ENCODE measurements around the gene PRIM2. TPM values are rescaled to one million over a fixed set of nuclear protein-coding genes. Genes with fewer than 3 reads are reported as not detected.

The PRIM2 gene
- total and polyA plus RNA-seq, 9 of the 15 experiments (the other 6 are each of a cell fraction or from before 2014, with no cell fraction given), result 19.8 to 57.5 (median 33.4) TPM

DNA sequence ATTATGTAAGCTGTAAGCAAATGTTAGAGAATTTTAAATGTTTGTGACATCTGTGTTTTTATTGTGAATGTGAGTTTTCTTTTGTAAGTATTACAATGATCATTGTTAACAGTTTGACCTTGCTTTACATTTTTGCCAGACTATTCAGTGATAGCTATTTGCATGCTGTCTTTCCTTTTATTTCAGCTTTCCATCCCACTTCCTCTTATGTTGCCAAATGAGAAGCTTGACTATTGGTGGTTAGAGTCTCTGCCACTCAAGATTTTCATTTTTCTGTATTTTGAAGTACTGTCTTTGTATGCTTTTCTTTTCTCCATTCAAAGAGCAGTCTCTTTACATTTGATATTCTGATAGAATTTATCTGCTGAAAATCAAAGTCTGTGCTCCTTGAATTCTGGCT lies 104.1 kb downstream of the PRIM2 start:
- intact Hi-C loops (cut with micrococcal nuclease), result no loop called here
- Histone ChIP-seq H3K36me3 (ENCODE audit: control insufficient read depth, insufficient read depth, low read length) (no peaks in the 10 kb centered on the region), H3K4me2 (ENCODE audit: insufficient read depth, low read length) (no peak overlapping the region), H3K27ac (ENCODE audit: extremely low read depth, low read depth, low read length) (no peak overlapping the region), H3K9ac (ENCODE audit: insufficient read depth in 1 of 2, low read depth in 2 of 2, low read length in 2 of 2) (no peak overlapping the region), H3K79me2 (ENCODE audit: control insufficient read depth, insufficient read depth, low read length) (no peaks in the 10 kb centered on the region), H4K20me1 (replicated peaks; ENCODE audit: control insufficient read depth, insufficient read depth, low read length) (no peaks in the 10 kb centered on the region), H2AFZ (ENCODE audit: low read depth, low read length) (no peak overlapping the region), H3K4me3 (no peak overlapping the region), H3K4me1 (replicated peaks in 1 of 2; ENCODE audit: control insufficient read depth in 2 of 2, insufficient read depth in 2 of 2, low read length in 2 of 2) (no peaks in the 10 kb centered on the region), H3K27me3 (ENCODE audit: control insufficient read depth in 2 of 2, insufficient read depth in 2 of 2, low read length in 2 of 2) (no peaks in the 10 kb centered on the region), H3K9me3 (replicated peaks; ENCODE audit: control insufficient read depth, insufficient read depth, low read depth, low read length) (no peaks in the 10 kb centered on the region), H3K9me1 (ENCODE audit: control insufficient read depth, insufficient read depth, low read length) (no peaks in the 10 kb centered on the region)
- ChIA-PET POLR2A (no interaction called here), CTCF (ENCODE audit: low intra/inter-chr PET ratio) (no interaction called here)
- ATAC-seq (no peak), FAIRE-seq (no peak), DNase-seq (ENCODE audit: extremely low read depth in 1 of 4, low spot score in 3 of 4) (no peak)
- in situ Hi-C loops (cut with MboI), result no loop called here
- TF ChIP-seq DACH1 (IDR thresholded peaks at IDR 0.05; ENCODE audit: partially characterized antibody), result no peak
- no peak for TF ChIP-seq ZNF445 (CRISPR knock-in tag; IDR thresholded peaks at IDR 0.05; ENCODE audit: low read depth)
- no peak for TF ChIP-seq SRSF1 (IDR thresholded peaks at IDR 0.05; ENCODE audit: low read depth, low read length)
- TF ChIP-seq ZNF146 (CRISPR knock-in tag; IDR thresholded peaks at IDR 0.05; ENCODE audit: unreplicated experiment), result no peak
- peak; percentile 39; the same call in 1 of the 2 replicates for TF ChIP-seq SPI1 (IDR thresholded peaks at IDR 0.05; ENCODE audit: borderline replicate concordance, low read depth, low read length)
- TF ChIP-seq ASH1L (IDR thresholded peaks at IDR 0.05; ENCODE audit: borderline replicate concordance, low read depth, partially characterized antibody), result no peak
- TF ChIP-seq TBP (optimal IDR thresholded peaks at IDR 0.05; ENCODE audit: low read depth, low read length), result no peak
- no peak for TF ChIP-seq MAZ (CRISPR knock-in tag; conservative IDR thresholded peaks at IDR 0.05 in 1 of 2, IDR thresholded peaks at IDR 0.05 in 1 of 2)
- no TSS peak for BruUV-seq (replicated peaks)
